GM13976 (cell line): Measurements from ENCODE around the gene CACNA2D3.

Experiments
- DNase-seq: peaks from one replicate; pipeline ENCODE4 v3.0.0; 2012; ENCODE audit warnings: low spot score
- CTCF ChIP-seq: IDR thresholded peaks from 2 replicates; pipeline ENCODE4 v1.5.1; 2012; ENCODE audit warnings: borderline replicate concordance, mild to moderate bottlenecking; ENCODE audit not compliant: insufficient read depth; ENCODE audit errors: extremely low read depth, missing control alignments, control extremely low read depth
- in situ Hi-C: fragments of 300-500 bp; cut with MboI; formaldehyde crosslinking; loops from one replicate; pipeline ENCODE4 v1.12.0; 2022; ENCODE audit warnings: low sequenced_read_pairs, mixed read lengths, inconsistent platforms; ENCODE audit not compliant: unreplicated experiment

Gene CACNA2D3

GRCh38 chr3:54353546-54353945, 231.2 kb downstream of the CACNA2D3 start:
- TF ChIP-seq CTCF = no peak
- in situ Hi-C loops = loop anchor here (25.0 kb wide), 1 partner anchor 416 kb away; no protein-coding TSS in a partner anchor
- no peak for DNase-seq

DNA sequence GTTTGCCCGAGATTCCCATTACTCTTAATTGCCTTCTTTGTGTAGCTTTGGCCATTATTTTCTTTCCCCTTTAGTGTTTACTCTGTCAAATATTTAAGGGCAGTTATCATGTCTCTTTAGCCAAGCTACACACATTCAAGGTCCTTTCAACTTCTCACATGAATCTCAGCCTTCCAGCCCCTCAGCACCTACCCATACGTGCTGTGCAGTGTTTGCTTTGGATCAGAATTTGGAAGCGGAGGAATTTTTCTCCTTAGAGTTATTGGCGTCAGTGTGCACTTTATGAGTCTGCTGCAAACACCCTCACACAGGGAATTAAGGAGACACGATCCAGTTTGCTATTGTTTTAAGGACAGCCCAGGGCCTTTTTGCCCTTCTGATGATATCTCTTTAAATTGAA, 231.6 kb downstream of the CACNA2D3 start:
- TF ChIP-seq CTCF = no peak
- in situ Hi-C loops = loop anchor here (25.0 kb wide), 1 partner anchor 417 kb away; no protein-coding TSS in a partner anchor
- no peak for DNase-seq

DNA sequence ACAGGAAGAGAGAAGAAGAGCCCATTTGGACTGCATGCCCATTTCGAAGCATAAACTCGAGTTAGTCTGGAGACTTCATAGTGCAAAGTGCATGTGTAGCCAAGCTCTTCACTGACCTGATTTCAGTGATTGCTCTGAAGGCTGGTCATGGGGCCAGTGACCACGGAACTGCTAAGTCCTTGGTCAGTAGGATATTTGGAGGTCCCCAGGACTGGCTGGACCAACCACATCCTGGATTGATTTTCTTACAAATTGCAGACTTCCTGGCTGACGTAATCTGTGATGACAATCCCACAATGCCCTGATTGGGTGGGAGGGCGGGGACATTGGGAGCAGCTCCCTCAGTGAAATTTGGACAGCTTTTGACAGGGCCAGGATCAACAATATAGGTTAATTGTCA, 233.4 kb downstream of the CACNA2D3 start:
- no peak for DNase-seq
- TF ChIP-seq CTCF = no peak
- in situ Hi-C loops = loop anchor here (25.0 kb wide), 1 partner anchor 418 kb away; no protein-coding TSS in a partner anchor

GRCh38 chr3:54356261-54357045, 234.1 kb downstream of the CACNA2D3 start:
- no peak for TF ChIP-seq CTCF
- DNase-seq = no peak
- in situ Hi-C loops = loop anchor here (25.0 kb wide), 1 partner anchor 419 kb away; no protein-coding TSS in a partner anchor

GRCh38 chr3:54357301-54357700, 234.9 kb downstream of the CACNA2D3 start:
- TF ChIP-seq CTCF = no peak
- no peak for DNase-seq
- in situ Hi-C loops = loop anchor here (25.0 kb wide), 1 partner anchor 420 kb away; no protein-coding TSS in a partner anchor

- no peak for TF ChIP-seq CTCF
- in situ Hi-C loops = loop anchor here (25.0 kb wide), 1 partner anchor 421 kb away; no protein-coding TSS in a partner anchor
- DNase-seq = no peak
Measured at GRCh38 chr3:54358316-54358715, 236.0 kb downstream of the CACNA2D3 start.
